HG02571 (cell line): ENCODE data around the gene ASPRV1.

ENCODE experiments used
- ATAC-seq: cut with Tn5 transposase; IDR thresholded peaks from one replicate; pipeline ENCODE4 v1.9.1; 2021; ENCODE audit warnings: mild to moderate bottlenecking, moderate library complexity; ENCODE audit not compliant: unreplicated experiment

The ASPRV1 gene

DNA sequence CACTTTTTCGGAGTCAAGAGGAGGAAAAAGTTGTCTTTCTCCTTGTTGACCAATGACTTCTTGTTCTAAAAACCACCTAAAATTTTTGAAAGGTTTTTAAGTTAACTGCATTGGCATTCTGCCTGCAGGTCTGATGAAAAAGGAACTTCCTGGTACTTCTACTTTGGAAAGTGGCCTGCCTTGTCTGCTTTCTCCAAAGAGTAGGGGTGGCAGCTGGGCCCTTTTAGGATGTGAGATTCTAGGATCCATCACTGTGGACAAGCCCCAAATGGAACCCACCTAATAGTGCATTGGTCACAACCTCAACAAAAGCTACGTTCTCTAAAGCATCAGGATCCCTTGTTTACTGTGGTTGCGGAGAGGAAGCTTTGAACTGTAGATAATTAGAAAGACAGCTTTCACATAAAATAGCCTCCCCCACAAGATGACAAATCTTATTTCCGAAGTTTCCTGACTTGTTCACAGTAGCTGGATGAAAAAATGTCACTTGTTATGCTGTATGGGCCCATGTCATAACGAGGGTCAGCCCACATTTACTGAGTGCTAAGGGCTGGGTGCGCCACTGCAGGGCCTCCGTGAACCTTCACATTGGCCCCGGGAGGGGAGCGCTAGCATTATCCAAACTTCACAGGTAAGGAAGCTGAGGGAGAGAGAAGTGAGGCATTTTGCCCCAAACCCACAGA lies 17.4 kb downstream of the ASPRV1 start:
- ATAC-seq: no peak

DNA sequence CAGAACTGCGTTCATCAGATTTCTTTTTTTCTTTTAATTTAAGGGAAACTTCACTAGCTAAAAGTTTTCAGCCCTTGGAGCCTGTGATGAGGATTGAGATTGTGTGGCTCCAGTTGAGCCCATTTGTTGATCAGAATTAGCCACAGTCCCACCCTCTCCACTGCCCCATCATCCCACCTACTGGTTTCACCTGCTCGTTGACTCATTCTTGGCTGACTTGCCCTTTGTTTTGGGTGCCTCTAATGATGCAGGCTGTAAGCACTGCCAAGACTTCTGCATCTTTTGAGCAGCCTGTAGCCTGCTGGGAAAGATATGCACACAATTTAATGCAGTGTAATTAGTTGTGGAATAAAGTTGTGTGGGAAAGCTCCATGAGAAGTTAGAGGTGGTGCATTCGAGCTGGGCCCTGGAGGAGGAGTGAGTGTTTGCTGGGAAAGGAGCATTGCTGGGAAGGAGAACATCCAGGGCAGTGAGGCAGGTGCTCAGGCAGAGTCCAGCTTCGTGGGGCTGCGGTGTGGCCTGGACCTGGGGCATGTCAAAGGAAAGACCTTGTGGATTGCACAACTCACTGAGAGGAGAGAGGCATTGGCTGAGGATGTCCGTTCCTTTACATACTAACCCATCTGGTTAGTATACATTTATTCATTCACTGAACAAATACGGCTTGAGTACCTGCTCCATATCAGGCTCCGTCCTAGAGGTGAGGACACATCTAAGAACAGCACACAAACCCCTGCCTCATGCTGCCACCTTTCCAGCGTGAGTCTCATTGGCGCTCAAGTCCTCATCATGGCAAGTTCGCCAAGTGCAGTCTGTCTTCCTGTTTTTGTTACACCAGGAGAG lies 18.2 kb downstream of the ASPRV1 start:
- no peak for ATAC-seq

DNA sequence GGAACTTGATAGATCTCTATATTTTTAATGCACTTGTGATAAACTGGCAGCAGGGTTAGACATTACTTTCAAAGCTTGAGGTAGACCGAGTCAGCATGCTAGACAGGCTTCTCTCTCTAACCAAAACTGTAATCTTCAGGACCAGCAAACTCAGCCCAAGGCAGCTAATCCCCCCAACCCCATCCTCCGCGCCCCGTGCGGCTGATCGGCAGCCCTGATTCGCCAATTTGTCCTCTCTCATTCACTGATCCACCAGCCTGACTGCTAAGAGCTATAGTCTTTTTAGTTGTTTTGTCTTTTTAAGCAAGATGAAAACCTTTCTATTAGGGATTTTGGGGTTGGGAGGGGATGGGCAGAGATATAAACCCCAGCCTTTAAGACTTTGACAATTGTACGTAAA lies 20.7 kb downstream of the ASPRV1 start:
- no peak for ATAC-seq

DNA sequence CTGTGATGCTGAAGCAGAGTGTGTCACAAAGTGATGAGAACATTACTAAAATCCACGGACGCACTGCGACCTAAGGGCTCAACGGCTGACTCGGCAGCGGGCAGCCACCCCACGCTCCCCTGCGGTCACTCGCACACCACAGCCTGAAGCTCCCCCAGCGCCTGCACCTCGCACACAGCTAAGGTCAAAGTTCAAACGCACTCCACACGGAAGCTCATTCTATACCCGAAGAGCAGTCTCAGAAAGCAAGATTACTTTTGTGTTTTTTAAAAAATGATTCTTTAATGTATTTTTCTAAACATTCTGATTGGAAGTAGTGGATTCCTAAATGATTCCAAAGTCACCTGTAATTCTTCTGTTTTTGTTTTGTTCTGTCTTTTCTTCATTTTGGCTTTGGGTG lies 21.7 kb downstream of the ASPRV1 start:
- ATAC-seq: no peak

DNA sequence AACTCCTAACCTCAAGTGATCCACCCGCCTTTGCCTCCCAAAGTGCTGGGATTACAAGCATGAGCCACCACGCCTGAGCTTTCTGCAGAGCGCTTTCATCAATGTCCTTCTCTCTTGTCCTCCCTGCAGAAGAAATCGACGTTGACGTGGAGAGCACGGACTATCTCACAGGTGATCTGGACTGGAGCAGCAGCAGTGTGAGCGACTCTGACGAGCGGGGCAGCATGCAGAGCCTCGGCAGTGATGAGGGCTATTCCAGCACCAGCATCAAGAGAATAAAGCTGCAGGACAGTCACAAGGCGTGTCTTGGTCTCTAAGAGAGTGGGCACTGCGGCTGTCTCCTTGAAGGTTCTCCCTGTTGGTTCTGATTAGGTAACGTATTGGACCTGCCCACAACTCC lies 23.5 kb downstream of the ASPRV1 start:
- ATAC-seq: no peak

DNA sequence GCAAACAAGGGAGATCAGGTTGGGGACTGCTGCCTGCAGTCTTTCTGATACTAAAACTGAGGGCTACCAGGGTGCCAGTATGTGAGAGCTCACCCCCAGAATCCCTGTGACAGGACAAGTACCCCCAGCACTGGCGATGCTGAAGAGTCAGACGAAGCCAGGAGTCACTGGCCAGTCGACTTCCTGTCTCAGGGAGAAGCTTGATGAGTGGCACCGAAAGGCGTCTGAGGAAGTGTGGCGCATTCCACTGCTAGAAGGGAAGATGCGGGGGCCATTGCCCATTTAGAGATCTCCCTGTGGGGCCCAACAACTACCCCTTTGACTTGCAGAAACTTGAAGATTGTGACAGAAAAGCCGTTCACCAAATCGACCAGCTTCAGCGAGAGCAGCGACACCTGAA lies 24.5 kb downstream of the ASPRV1 start:
- no peak for ATAC-seq

DNA sequence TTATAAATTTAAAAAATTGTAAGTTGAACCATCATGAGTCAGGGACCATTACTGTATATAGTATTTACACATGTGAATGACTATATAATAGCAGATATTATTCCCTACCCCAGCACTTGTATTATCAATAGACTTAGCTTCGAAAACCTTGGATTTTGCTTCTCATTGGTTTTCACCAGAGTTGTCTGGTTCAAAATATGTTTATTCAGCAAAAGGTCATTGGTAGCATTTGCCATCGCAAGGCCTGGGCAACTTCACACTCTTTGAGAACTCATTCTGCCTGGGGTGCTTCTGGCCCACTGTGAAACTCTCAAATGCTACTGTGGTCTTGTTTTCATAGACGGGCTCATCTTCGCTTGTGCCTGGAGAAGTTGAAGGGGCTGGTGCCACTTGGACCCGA lies 26.4 kb downstream of the ASPRV1 start:
- ATAC-seq: no peak

DNA sequence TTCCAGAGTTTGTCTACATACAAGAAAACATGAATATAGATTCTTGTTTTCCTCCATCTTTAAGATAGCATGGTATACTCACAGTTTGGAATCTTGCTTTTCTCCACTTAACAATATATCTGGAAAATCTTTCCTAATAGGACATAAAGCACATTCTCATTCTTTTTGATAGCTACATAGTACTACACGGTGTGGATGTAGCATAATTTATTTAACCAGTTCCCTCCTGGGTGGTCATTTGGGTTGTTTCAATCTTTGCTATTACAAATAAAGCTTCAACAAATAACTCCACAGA lies 26.9 kb downstream of the ASPRV1 start:
- no peak for ATAC-seq

DNA sequence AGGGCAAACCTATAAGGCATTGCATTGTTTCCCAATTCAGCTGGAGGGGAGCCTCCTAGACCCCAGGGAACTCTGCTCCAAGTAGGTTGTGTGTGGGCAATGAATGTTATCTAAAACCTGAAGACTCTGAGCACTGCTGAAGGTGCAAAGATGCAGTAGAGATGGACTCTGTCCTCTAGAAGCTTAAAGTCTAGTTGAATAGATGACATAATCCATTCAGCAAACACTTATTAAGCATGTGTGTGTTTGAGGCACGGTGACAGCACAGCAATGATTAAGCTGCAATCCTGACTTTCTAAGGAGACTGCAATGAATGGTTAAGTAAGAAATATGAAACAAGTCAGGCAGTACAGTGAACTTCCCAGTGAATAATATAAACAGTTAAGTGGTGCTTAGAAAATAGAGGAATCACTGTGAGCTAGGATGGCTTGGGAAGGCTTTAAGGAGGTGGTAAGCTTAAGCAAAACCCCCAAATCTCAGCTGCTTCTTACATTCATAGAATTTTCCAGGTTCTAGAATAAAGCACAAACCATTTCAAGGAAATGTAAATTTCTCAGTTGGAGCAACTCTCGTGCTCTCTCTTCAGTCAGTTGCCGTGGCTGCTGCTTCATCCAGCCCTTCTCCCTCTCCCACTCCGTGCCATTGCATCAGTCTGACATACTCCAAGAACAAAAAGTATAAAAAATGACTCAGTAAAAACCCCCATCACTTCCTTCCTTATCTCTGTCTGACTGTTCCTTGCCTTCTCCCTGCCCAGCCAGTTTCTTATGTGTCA lies 27.4 kb downstream of the ASPRV1 start:
- ATAC-seq: no peak

DNA sequence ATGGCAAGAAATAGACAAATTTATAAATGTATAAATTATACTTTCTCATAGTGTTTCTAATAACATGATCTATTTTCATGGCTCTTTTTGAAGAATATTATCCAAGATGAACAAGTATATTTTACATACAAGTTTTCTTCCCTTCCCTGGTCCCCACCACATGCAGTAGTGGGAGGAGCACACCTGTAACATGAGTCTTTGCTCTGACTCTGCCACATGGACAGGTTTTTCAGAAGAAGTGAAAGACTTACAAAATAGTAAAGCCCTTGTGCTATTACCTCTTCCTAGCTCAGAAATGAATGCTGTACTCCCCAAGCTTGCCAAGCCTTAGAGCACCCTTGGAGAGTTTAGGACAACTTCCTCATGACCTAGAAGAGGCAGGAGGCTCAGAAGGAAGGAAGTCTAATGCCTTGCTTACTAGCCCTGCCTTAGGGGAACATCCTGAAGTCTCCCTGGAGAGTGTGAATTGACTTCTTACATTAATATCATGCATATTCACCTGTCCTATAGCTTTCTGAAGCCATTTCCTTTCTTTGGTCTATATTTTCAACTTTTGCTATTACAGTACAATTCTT lies 28.1 kb downstream of the ASPRV1 start:
- no peak for ATAC-seq

DNA sequence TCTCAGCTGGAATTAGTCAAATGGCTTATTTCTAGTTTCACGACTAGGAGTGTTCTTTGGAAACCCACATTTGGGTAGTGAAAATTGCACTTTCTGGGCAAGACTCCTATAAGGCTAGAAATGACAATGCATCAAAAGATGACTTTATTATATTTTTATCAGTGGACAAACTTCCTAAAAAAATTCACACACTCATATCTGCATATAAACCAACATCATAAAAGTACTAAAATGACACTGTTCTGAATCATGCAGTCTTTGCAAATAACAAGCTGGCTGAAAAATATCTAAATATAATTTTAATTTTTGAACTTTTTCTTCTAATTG lies 28.9 kb downstream of the ASPRV1 start:
- ATAC-seq: no peak

DNA sequence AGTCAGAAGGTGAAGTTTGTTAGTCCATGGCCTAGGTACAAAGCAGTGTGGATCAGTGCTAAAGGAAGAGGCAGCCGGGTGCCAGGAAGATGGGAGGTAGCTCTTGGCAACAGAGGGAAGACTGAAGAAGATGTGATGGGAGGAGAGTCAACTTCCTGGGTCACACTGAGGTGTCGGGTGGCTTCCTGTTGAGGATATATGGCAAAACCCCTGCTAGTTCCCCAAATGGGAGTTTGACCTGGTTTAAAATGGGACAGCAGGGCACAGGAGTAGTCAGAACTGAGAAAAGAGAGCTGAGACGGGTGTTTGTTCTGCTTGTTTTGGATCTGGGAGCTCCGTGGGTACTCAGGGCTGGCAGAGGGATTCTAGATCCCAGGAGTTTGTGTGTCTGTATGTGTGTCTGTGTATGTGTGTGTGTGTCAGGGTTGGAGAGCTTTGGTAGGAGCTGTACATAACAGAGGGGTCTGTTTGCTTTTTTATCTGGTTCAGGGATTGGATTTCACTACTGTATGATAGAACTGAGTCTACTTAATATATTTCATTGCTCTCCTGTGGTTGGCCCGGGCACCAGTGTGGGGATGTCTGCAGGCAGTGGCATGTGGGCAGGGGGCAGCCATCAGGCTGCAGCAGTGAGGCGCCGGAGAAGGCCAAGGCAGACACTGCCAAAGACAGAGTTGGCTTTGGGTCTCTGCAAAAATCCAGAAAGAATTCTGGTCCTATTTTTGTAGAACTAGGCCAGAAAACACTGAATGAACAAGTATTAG lies 29.4 kb downstream of the ASPRV1 start:
- no peak for ATAC-seq

DNA sequence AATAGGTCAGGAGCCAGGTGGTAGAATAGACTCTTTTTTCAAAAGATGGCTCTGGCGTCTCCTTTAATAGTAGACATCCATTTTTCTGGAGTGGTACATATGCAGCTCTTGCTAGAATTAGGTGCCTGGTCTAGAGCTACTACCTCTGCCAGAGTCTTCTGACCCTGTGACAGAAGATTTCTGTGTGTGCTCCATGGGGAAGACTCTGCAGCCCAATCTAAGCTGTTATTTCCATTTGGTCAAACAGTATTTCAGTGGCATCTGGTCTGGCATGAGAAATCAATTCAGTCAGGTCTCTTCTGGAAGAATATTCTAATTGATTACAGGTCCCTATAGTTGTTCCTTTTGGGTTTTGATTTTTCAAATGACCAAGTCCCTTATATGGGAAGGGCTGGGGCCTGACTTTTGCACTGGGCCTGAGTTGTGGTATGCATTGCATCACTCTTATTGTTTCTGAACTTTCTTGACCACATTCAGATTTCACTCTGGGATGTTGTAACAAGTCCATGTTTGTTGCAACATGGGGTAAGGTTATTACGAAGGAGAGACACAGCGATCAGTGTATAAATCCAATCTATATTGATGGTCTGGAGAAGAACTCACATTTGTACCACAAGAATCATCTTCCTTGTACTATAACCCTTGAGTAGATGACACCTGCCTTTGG lies 34.4 kb downstream of the ASPRV1 start:
- ATAC-seq: no peak

DNA sequence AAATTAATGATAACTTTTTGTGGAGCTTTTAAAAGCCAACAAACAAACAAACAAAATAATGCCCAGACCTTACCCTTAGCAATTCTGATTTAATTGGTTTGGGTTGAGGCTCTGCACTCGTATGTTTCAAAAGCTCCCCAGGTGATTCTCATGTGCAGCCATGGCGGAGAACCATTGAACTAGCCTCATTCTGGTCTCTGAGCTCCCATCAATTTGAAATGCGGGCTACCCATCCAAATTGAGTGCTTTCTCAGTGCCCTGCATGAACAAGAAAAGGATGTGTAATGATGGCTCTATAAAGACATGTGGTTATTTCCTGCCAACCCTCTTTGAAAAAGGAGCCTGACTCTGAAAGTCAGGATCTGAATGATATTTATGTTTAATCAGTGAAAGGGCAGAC lies 38.3 kb downstream of the ASPRV1 start:
- no peak for ATAC-seq

DNA sequence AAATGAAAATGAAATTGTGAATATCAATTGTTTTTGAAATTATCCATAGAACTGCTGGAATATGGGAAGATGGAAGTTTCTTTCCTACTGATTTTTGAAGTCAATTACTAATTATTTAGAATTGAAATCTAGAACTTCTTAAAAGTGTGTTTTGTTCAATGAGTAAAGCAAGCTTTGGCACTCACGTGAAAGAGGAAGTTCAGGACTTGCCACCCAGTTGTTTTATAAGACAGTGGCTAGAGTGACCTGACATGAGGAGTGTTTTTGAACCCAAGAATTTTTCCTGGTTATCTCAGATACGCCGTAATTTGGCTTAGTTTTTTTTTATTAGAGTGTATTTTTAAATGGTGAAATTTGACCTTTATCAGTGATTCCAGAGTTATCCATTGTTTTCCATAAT lies 43.0 kb downstream of the ASPRV1 start:
- ATAC-seq: no peak

DNA sequence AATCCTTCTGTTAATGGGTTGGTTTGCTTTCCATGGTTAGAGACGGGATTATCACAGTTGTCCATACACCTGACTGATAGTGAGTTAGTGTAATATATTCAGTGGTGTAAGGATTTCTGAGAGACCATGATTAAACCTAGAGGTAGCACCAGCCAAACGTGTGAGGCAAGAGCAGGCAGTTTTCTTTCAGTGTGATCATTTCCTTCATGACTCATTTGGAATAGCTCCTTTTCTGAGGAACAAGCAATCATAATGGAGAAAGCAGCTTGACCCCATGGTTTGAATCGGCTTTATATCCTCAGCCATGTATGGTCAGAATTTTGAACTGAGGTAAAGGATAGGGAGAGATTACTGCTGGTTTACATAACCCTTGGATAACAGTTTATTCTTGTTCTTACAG lies 43.6 kb downstream of the ASPRV1 start:
- ATAC-seq: no peak

DNA sequence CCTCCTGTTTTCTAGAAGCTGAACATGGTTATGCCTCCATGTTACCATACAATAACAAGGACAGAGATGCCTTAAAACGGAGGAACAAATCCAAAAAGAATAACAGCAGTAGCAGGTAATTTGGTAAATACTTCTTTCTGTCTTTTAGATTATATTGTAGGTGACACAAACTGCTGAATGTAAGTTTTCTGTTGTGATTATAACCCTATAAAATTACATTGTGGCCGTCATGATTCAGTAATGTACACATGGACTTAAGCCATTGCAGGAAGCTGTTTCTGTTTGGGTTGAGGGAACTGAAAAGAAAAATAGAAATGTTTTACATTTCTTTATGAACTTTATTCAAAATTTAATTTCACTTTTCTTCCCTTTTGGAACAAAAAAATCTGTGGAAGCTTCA lies 45.3 kb downstream of the ASPRV1 start:
- no peak for ATAC-seq

DNA sequence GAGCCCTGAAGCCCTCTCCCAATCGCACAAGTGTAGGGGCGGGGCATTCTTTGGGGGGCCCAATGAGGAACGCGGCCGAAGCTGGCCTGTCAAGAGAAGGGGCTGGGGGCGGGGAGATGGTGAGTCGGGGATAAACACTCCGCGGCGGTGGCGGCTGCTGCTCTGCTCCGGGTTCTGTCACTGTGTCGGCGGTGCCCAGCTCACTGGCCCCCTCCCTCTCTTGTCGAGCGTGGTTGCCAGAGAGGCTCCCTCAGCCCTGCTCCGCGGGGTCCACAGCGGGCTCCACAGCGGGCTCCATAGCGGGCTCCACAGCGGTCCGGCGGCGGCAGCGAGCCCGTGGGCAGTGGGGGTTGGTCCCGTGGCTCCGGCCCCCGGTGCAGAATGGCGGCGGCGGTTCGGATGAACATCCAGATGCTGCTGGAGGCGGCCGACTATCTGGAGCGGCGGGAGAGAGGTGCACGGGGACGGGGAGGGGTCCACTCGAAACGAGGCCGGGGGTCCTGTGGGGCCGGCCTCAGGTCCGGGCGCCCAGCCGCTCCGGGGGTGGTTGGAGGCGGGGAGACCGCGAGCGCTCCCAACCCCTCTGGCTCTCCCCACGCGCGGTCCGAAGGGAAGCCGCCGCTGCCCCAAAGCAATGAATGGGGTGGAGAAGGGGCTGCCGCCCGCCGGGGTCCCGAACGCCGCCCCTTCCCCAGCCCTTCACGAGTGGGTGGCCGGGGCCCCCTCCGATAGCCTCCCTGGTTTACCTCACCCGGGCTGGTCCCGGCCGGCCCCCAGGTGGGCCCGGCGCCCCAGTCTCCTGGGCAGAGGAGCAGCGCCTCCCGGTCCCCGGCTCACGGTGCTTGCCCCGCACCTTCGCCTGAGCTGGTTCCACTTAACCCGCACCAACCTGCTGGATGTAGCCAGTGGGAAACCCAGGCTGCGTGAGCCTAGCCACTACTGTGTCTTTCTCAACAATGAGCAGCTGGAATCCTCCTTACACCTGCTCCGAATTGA lies 46.2 kb downstream of the ASPRV1 start, which contains the start of gene MXD1:
TSS of gene MXD1 (plus strand) at position 160 of the 996 bp plus-strand sequence. CDS start at position 382, 222 bp downstream.
- ATAC-seq: no peak
